NCI-H1092 treated with DMSO at 0.1 percent for 48 hours (cell line): Measurements from ENCODE around the gene DYNC1LI2.
A peak's percentile ranks its signal among the peaks of the same experiment; 100 is the strongest.

ENCODE experiments used
- DNase-seq: peaks from one replicate; lab custom pipeline; 2025; lab: John Stamatoyannopoulos, UW

Gene DYNC1LI2

GRCh38 chr16:66740010-66740409 is 11.4 kb downstream of the DYNC1LI2 start:
- DNase-seq = peak; percentile 5

- no peak for DNase-seq
Measured at GRCh38 chr16:66735891-66736290, 15.5 kb downstream of the DYNC1LI2 start.

GRCh38 chr16:66731101-66731500 is 20.3 kb downstream of the DYNC1LI2 start:
- DNase-seq = no peak

- DNase-seq = no peak
Measured at GRCh38 chr16:66728804-66729203, 22.6 kb downstream of the DYNC1LI2 start.

- peak; percentile 72 for DNase-seq
Measured at GRCh38 chr16:66728117-66728787, 23.2 kb downstream of the DYNC1LI2 start.

- no peak for DNase-seq
Measured at GRCh38 chr16:66720766-66721165, 30.6 kb downstream of the DYNC1LI2 start.

GRCh38 chr16:66719246-66719645 is 32.2 kb downstream of the DYNC1LI2 start:
- DNase-seq = no peak

GRCh38 chr16:66717776-66718175 is 33.6 kb downstream of the DYNC1LI2 start:
- no peak for DNase-seq

- peak; percentile 36 for DNase-seq
Measured at GRCh38 chr16:66717112-66717675, 34.2 kb downstream of the DYNC1LI2 start.

- peak; percentile 27 for DNase-seq
Measured at GRCh38 chr16:66714654-66715307, 36.6 kb downstream of the DYNC1LI2 start.

GRCh38 chr16:66714062-66714461 is 37.3 kb downstream of the DYNC1LI2 start:
- no peak for DNase-seq

GRCh38 chr16:66713076-66713475 is 38.3 kb downstream of the DYNC1LI2 start:
- no peak for DNase-seq

GRCh38 chr16:66712512-66712911 is 38.9 kb downstream of the DYNC1LI2 start:
- no peak for DNase-seq

GRCh38 chr16:66711581-66711980 is 39.8 kb downstream of the DYNC1LI2 start:
- DNase-seq = no peak

- DNase-seq = no peak
Measured at GRCh38 chr16:66706506-66706880, 44.9 kb downstream of the DYNC1LI2 start.

GRCh38 chr16:66705790-66706505 is 45.5 kb downstream of the DYNC1LI2 start:
- DNase-seq = no peak

- no peak for DNase-seq
Measured at GRCh38 chr16:66703406-66704215, 47.8 kb downstream of the DYNC1LI2 start.

- DNase-seq = no peak
Measured at GRCh38 chr16:66701516-66701915, 49.9 kb downstream of the DYNC1LI2 start.

- DNase-seq = no peak
Measured at GRCh38 chr16:66701026-66701425, 50.4 kb downstream of the DYNC1LI2 start.

GRCh38 chr16:66699898-66700297 is 51.5 kb downstream of the DYNC1LI2 start:
- no peak for DNase-seq

GRCh38 chr16:66698046-66698445 is 53.4 kb downstream of the DYNC1LI2 start:
- DNase-seq = no peak
